Measurements from ENCODE around the gene TRAF2. TPM values are rescaled to one million over a fixed set of nuclear protein-coding genes. Genes with fewer than 3 reads are reported as not detected.
"Not testable (repeated sequence)": the region's sequence is repeated elsewhere in the genome, so short reads cannot be mapped to it uniquely, and the experiment has no call there.

Gene TRAF2
- total RNA-seq, 1 donor: 6.2 TPM

DNA sequence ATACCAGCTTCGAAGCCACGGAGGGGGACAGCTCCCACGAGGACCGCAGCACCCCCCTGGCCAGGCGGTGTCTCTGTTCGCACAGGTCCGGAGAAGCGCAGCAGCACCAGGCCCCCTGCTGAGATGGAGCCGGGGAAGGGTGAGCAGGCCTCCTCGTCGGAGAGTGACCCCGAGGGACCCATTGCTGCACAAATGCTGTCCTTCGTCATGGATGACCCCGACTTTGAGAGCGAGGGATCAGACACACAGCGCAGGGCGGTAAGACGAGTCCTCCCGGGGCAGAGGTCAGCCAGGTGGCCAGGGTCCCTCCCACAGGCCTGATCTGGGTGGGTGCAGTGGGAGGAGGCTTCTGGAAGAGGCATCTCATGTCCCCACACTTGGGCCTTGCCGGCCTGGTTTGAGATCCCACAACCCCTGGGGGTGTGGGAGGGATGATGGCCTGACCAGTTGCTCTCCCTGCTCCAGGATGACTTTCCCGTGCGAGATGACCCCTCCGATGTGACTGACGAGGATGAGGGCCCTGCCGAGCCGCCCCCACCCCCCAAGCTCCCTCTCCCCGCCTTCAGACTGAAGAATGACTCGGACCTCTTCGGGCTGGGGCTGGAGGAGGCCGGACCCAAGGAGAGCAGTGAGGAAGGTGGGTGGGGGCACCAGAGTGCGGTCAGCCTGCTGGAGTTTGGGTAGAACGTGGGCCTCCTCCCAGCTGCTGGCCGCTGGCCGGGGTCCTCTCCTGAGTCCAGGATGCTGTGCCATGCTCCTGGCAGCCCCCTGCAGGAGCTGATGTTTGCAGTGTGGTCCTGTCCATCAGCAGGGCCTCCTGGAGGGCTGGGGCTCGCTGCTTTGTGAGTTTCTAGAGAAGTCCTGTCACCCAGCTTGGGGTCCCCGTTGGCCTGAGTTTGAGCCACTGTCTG lies 46.8 kb upstream of the TRAF2 start:
- H3K27me3 ChIP-seq (ENCODE audit: insufficient read depth, low read length): no peaks in the 10 kb centered on the region

DNA sequence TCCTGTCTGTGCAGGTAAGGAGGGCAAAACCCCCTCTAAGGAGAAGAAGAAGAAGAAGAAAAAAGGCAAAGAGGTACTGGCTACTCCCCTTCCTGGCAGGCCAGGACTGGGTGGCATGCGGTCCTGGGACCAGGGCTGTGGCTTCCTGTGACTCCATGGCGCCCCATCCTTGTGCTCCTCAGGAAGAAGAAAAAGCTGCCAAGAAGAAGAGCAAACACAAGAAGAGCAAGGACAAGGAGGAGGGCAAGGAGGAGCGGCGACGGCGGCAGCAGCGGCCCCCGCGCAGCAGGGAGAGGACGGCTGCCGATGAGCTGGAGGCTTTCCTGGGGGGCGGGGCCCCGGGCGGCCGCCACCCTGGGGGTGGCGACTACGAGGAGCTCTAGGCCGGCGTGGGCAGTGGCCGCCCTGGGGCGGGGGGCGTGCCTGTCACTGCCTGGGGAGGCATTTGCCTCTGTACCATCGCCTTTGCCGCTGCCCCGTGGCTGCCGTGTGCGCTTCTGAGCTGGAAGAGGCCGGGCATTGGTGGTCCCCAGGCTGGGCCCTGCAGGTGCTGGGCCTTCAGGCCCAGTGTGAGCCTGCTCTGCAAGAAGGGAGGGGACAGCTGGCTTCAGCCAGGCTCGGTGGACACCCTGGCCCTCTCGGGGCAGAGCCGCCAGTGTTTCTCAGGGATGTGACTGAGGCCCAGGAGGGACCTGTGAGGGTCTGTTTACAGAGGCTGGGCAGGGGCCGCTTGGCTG lies 46.0 kb upstream of the TRAF2 start:
- Histone ChIP-seq H3K4me2 (ENCODE audit: insufficient read depth, low read length) (no peak overlapping the region), H3K4me1 (ENCODE audit: insufficient read depth, low read length) (peaks cover 14% of the 10 kb centered on the region), H4K20me1 (ENCODE audit: insufficient read depth, low read length) (peaks cover 6% of the 10 kb centered on the region), H3K27ac (ENCODE audit: low read depth, low read length) (no peak overlapping the region), H3K27me3 (ENCODE audit: insufficient read depth, low read length) (peaks cover 3% of the 10 kb centered on the region), H3K36me3 (ENCODE audit: insufficient read depth, low read length) (peaks cover 3% of the 10 kb centered on the region), H3K4me3 (ENCODE audit: insufficient read depth, low read length) (no peak overlapping the region), H3K9me3 (ENCODE audit: low read depth, low read length) (no peaks in the 10 kb centered on the region), H2AFZ (ENCODE audit: low read length) (no peak overlapping the region), H3K79me2 (ENCODE audit: insufficient read depth, low read length) (no peaks in the 10 kb centered on the region)
- DNase-seq (ENCODE audit: insufficient read length, low spot score, missing footprints): no peak
- TF ChIP-seq, protein P1, sequence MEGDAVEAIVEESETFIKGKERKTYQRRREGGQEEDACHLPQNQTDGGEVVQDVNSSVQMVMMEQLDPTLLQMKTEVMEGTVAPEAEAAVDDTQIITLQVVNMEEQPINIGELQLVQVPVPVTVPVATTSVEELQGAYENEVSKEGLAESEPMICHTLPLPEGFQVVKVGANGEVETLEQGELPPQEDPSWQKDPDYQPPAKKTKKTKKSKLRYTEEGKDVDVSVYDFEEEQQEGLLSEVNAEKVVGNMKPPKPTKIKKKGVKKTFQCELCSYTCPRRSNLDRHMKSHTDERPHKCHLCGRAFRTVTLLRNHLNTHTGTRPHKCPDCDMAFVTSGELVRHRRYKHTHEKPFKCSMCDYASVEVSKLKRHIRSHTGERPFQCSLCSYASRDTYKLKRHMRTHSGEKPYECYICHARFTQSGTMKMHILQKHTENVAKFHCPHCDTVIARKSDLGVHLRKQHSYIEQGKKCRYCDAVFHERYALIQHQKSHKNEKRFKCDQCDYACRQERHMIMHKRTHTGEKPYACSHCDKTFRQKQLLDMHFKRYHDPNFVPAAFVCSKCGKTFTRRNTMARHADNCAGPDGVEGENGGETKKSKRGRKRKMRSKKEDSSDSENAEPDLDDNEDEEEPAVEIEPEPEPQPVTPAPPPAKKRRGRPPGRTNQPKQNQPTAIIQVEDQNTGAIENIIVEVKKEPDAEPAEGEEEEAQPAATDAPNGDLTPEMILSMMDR (IDR thresholded peaks at IDR 0.05; ENCODE audit: extremely low read depth, low read depth, low read length): no peak

More for the DNA sequence above, 46.8 kb upstream of the TRAF2 start:
- Histone ChIP-seq H2AFZ (ENCODE audit: low read length) (no peak overlapping the region), H3K4me3 (ENCODE audit: insufficient read depth, low read length) (no peak overlapping the region), H3K27ac (ENCODE audit: low read depth, low read length) (no peak overlapping the region), H3K4me2 (ENCODE audit: insufficient read depth, low read length) (no peak overlapping the region), H3K79me2 (ENCODE audit: insufficient read depth, low read length) (no peaks in the 10 kb centered on the region), H4K20me1 (ENCODE audit: insufficient read depth, low read length) (peaks cover 6% of the 10 kb centered on the region), H3K9me3 (ENCODE audit: low read depth, low read length) (no peaks in the 10 kb centered on the region), H3K4me1 (ENCODE audit: insufficient read depth, low read length) (peaks cover 14% of the 10 kb centered on the region), H3K36me3 (ENCODE audit: insufficient read depth, low read length) (peaks cover 5% of the 10 kb centered on the region)
- TF ChIP-seq, protein P1 (IDR thresholded peaks at IDR 0.05; ENCODE audit: extremely low read depth, low read depth, low read length): no peak
- no peak for DNase-seq (ENCODE audit: insufficient read length, low spot score, missing footprints)

DNA sequence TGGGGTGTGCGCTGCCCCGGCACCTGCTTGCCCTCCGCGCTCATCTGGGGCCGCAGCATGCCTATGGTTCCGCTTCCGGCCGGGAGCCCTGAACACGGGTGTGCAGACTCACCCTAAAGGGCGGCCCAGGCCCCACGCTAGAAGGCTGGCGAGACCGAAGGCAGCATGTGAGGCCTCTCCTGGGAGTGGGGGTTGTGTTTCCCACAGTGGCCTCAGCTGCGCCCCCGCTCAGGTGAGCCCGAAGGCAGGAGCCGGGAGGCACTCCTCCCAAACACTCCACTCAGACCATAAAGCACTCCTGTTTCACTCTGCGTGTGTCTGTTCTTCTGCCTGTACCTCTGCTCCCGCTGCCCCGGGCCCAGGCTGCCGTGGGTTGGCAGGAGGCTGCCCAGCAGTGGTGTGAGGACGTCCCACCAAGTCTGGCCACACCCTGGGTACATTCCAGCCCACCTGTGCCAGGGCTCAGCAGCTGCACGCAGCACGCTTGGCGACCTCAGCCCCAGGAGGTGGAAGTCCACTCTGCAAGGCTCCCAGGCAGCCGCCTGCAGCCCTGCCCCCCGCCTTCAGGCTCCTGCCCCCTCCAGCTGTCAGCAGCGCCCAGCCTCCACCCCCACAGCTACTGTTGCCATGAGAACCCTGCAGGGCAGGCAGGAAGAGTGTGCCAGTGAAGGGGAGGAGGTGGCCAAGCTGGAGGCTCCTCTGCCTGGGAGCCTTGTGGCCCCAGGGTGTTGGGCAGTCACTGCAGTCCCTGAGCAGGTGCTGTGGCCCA lies 45.3 kb upstream of the TRAF2 start:
- DNase-seq (ENCODE audit: insufficient read length, low spot score, missing footprints): peak; percentile 97
- Histone ChIP-seq H3K27ac (ENCODE audit: low read depth, low read length) (no peak overlapping the region), H3K9me3 (ENCODE audit: low read depth, low read length) (no peaks in the 10 kb centered on the region), H3K4me3 (ENCODE audit: insufficient read depth, low read length) (no peak overlapping the region), H3K4me2 (ENCODE audit: insufficient read depth, low read length) (no peak overlapping the region), H3K36me3 (ENCODE audit: insufficient read depth, low read length) (no peaks in the 10 kb centered on the region), H3K4me1 (ENCODE audit: insufficient read depth, low read length) (peaks cover 14% of the 10 kb centered on the region), H3K27me3 (ENCODE audit: insufficient read depth, low read length) (peaks cover 11% of the 10 kb centered on the region), H2AFZ (ENCODE audit: low read length) (no peak overlapping the region), H3K79me2 (ENCODE audit: insufficient read depth, low read length) (no peaks in the 10 kb centered on the region), H4K20me1 (ENCODE audit: insufficient read depth, low read length) (peaks cover 6% of the 10 kb centered on the region)
- TF ChIP-seq, protein P1 (IDR thresholded peaks at IDR 0.05; ENCODE audit: extremely low read depth, low read depth, low read length): no peak

DNA sequence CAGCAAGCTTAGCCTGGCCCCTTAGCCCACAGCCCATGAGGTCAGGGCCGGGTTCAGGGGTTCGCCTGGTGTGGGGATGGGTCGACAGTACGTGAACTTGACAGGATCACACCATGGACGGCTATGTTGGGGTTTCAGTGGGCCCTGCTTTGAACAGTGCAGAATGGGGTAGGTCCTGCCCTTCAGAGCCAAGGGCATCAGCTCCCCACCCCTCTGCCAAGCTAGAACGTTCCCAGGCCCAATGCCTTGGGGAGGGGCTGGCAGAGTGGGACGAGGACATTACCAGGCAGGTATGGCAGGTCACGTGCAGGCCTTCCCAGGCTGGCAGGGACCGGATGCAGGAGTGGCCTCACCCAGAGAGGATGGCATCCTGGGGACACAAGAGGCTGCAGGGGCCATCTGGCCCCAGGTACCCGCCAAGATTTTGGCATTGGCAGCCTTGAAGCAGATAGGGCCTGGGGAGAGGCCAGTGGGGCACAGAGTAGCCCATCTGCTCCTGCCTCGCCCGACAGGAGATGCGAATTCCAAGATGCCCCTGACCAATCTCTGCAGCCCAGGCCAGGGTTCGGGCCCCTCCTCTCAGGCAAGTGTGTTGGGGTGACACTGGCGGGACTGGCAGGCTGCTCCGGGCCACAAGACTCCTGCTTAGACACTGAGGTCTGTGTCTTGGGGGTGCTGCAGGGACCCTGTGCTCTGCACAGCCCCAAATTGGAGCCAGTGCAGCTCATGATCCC lies 44.5 kb upstream of the TRAF2 start:
- not testable (repeated sequence) for H3K79me2 ChIP-seq (ENCODE audit: insufficient read depth, low read length); H2AFZ ChIP-seq (ENCODE audit: low read length); H3K27ac ChIP-seq (ENCODE audit: low read depth, low read length); H4K20me1 ChIP-seq (ENCODE audit: insufficient read depth, low read length); DNase-seq (ENCODE audit: insufficient read length, low spot score, missing footprints); H3K9me3 ChIP-seq (ENCODE audit: low read depth, low read length); H3K36me3 ChIP-seq (ENCODE audit: insufficient read depth, low read length)
- H3K4me2 ChIP-seq (ENCODE audit: insufficient read depth, low read length): peak overlapping the region; percentile 81
- peaks cover 14% of the 10 kb centered on the region for H3K4me1 ChIP-seq (ENCODE audit: insufficient read depth, low read length)
- H3K4me3 ChIP-seq (ENCODE audit: insufficient read depth, low read length): peak overlapping the region; percentile 79
- peaks cover 16% of the 10 kb centered on the region for H3K27me3 ChIP-seq (ENCODE audit: insufficient read depth, low read length)
